ENCODE results near the gene SETX.
"Not testable (repeated sequence)": the region's sequence is repeated elsewhere in the genome, so short reads cannot be mapped to it uniquely, and the experiment has no call there.

SETX gene

DNA sequence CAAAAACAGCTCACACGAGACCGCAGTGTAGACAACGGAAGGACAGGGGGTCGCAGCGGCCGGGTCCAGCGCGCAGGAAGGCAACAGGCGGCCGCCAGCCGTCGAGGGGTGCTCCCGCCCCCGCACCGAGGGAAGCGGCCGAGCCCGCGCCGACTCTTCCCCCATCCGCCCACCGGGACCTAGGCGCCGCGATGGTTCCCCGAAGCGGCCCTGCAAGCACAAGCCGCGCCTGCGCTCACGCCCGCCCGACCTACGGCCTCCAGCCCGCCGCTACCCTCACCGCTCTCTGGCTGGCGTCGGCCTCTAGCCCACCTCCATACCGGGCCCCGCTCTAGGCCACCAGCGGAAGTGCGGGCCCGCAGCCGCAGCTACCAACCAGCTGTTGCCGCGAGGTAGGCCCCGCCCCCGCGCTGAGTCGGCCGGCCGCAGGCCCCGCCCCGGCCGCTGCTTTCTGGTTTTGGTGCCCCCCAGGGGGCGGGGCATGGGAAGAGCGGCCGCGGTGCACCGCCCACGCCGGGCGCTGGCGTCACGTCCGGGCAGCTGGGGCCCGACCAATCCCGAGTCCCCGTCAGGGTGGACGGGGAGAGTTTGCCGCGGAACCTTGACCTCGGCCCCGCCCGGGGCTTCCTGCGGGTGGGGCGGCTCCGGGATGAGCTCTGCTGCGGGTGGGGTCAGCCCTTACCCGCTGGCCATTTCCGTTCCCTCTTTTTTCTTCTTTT, at the start of gene SETX:
TSS of gene SETX (minus strand) at position 350 of the 719 bp plus-strand sequence. CDS start 5,558 bp downstream, outside the sequence.
- in situ Hi-C loops (cut with MboI; ENCODE audit: low sequenced_read_pairs) = no loop called here

DNA sequence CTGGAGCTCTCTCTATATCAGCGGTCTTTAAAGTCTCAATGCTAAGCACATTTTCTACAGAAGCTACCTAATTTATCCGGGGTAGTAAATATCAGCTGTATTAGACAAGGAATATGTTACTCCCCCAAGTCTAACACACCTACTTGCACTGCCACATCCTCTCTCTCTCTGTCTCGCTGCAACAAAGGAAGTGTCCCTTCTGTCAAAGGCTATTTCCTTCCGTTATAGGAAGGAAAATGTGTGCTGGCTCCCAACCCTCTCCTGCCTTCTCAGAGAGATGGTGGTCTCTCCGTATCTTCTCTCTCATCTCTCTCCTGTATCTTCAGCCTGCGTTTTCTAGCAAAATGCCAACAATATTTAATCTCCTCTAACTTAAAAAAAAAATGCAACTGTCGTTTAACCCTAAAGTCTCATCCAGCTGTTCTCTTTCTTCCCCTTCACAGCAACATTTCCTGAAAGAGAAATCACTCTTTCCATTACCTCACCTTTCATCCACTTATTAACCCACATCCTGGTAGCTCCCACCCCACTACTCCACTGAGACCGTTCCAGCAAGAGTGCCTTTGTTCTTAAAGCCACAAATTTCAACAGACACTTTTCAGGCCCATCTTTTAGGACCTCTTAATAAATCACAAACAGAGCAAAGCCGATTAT, 49.6 kb upstream of the SETX start:
- in situ Hi-C loops (cut with MboI; ENCODE audit: low sequenced_read_pairs) = no loop called here

- in situ Hi-C loops (cut with MboI; ENCODE audit: low sequenced_read_pairs) = no loop called here
Measured at GRCh38 chr9:132401824-132402223, 47.0 kb upstream of the SETX start.

DNA sequence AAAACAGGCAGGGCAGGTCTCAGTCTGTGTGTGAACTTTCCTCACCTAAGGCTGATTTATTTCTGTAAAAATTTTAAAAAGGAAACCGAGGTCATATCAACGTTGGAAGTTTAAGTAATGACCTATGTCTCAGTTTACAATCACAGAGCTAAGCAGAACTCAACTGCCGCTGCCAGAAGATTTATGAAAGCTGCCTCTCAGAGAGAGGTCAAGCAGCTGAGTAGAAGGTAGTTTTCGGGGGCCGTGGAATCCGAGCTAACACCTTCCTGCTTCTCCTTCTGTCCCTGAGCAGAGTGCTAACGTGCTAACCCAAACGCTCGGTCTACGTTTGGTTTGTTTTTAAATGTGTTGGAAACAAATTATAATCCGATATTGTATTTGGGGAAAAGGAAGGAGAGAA, 40.8 kb upstream of the SETX start:
- in situ Hi-C loops (cut with MboI; ENCODE audit: low sequenced_read_pairs) = no loop called here

GRCh38 chr9:132391449-132391848, 36.7 kb upstream of the SETX start:
- in situ Hi-C loops (cut with MboI; ENCODE audit: low sequenced_read_pairs) = no loop called here

DNA sequence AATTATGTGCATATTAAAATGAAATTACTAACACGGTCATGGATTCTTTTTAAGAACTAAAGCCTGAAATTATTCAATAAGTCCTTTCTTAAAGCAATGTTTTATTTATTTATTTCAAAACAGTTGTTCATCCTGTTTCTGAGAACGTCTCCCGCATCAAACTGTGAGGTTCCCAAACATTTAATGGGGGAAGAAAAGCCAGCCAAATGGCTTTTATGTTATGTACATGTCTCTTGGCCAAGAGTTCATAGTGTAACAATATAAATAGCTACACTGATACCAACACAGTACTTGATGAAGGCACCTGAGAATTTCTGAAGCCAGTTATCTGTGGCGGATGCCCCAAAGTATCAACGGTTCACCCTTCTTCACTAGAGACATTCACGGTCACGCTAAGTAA, 36.2 kb upstream of the SETX start:
- in situ Hi-C loops (cut with MboI; ENCODE audit: low sequenced_read_pairs) = no loop called here

DNA sequence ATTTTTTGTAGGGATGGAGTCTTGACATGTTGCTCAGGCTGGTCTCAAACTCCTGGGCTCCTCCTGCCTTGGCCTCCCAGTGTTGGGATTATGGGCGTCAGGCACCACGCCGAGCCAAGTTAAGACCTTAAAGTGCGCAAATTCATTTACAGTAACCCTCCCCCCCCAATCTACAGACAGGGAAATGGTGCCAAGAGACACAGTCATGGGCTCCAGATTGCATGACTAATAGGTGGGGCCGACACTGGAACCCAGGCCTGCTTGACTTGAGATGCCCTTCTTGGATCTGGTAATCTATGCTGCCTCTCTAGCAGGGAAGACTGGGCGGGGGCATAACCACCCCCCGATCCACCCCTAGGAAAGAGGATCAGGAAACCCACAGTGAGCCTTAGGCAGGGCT, 32.3 kb upstream of the SETX start:
- in situ Hi-C loops (cut with MboI; ENCODE audit: low sequenced_read_pairs) = no loop called here

GRCh38 chr9:132384376-132384775, 29.6 kb upstream of the SETX start:
- in situ Hi-C loops (cut with MboI; ENCODE audit: low sequenced_read_pairs) = no loop called here

DNA sequence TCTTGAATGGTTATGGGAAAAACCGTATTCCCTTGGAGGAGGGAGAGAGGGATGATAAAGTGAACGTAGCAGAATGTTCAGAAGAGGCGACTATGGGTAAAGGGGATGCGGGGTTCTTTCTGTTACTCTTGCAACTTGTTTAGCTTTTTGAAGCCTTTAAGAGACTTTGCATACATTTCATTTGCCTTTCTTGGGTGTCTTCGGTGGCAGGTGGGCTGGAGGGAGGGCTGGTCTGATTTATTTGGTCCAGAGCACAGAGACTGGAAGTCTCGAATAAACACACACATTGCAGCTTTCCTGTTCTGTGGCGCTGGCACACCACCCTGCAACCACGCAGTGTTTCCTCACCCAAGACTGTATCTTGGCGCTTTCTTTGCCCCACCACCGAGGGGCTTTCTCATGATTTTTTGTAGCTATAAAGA, 28.7 kb upstream of the SETX start:
- in situ Hi-C loops (cut with MboI; ENCODE audit: low sequenced_read_pairs) = no loop called here

DNA sequence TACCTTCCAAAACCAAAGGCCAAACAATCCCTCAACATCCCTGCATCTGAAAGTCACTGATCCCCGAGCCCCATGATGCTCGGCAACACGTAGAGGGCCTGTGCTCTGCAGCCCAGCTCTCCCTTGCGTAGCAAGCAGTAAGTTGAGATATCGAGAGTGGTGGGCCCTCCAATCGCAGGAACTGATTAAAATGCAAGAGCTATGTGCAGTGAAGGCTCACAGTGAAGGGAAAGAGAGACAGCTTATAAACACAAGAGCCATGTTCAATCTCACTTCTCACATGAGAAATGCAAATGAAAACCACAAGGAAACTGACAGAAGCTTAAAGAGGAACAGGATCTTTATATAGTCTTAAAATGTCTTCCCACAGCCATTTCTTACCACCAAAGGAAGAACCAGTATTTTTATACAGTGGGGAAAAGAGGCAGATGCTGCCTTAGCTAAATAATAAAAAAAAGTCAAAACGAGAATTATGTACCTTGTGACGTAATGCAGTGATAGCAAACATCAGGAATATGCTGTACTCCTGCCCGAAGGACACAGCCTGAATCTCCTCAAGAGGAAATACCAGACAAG, 27.3 kb upstream of the SETX start:
- in situ Hi-C loops (cut with MboI; ENCODE audit: low sequenced_read_pairs) = no loop called here

GRCh38 chr9:132378416-132378815, 23.6 kb upstream of the SETX start:
- in situ Hi-C loops (cut with MboI; ENCODE audit: low sequenced_read_pairs) = not testable (repeated sequence)

- in situ Hi-C loops (cut with MboI; ENCODE audit: low sequenced_read_pairs) = not testable (repeated sequence)
Measured at GRCh38 chr9:132377769-132378168, 23.0 kb upstream of the SETX start.

GRCh38 chr9:132372177-132373095, 17.6 kb upstream of the SETX start:
- in situ Hi-C loops (cut with MboI; ENCODE audit: low sequenced_read_pairs) = no loop called here

DNA sequence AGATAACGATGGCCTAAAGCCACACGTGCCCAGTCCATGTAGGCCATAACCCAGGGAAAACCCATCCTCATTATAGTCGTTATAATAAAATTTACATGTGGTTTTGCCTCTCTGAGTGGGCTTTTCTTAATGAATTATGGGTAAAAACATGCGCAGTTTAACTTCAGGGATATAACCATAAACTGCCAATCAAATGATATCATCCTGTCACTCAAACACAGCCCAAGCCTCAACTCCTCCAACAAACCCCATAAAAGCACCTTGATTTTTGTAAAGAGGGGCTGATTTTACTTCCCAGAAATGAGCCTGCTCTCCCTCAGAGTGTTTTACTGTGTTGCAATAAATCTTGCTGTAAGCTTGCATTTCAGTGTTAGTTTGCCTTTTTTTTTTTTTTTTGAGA, 15.8 kb upstream of the SETX start:
- in situ Hi-C loops (cut with MboI; ENCODE audit: low sequenced_read_pairs) = no loop called here

DNA sequence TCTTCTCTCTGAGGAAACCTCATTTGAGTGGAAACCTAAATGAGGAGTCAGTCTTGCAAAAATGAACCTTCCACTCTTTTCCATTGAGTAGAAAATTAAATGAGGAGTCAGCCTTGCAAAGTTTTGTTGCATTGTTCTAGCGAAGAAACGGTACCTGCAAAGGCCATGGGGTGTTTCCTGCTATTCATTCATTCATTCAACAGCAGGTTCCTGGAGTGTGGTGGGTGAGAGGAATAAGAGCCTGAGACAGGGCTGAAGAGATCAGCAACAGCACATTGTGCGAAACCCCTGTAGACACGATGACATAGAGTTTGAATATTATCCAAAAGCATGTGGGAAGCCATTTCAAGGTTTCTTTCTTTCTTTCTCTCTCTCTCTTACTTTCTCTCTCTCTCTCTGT, 14.6 kb upstream of the SETX start:
- in situ Hi-C loops (cut with MboI; ENCODE audit: low sequenced_read_pairs) = no loop called here

- in situ Hi-C loops (cut with MboI; ENCODE audit: low sequenced_read_pairs) = no loop called here
Measured at GRCh38 chr9:132367613-132368313, 13.0 kb upstream of the SETX start.

DNA sequence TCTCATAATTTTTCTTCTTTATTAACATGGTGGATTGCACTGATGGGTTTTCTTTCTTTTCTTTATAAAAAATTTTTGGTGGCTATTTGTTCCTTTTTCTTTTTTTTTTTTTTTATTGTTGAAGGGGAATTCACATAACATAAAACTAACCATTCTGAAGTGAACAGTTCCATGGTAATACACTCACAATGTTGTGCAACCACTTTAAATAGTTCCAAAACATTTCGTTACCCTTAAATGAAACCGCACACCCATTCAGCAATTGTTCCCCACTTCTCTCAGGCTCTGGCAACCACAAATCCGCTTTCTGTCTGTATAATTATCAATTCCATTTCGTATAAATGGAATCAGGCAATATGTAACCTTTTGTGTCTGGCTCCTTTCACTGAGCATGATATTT, 11.7 kb upstream of the SETX start:
- in situ Hi-C loops (cut with MboI; ENCODE audit: low sequenced_read_pairs) = no loop called here

GRCh38 chr9:132365986-132366385, 11.2 kb upstream of the SETX start:
- in situ Hi-C loops (cut with MboI; ENCODE audit: low sequenced_read_pairs) = no loop called here

DNA sequence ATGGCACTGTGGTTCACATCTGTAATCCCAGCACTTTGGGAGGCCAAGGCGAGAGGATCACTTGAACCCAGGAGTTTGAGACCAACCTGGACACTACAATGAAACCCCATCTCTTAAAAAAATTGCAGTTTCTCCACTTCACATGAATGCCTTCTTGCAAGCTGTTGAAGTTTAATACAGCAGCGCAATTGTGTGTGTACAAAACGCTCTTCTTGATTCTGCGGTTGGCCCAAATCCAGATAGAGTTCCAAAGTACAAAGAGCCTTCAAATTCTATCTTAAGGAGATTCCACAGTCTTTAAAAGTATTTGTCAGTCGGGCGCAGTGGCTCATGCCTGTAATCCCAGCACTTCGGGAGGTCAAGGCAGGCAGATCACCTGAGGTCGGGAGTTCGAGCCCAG, 9.3 kb upstream of the SETX start:
- in situ Hi-C loops (cut with MboI; ENCODE audit: low sequenced_read_pairs) = no loop called here

DNA sequence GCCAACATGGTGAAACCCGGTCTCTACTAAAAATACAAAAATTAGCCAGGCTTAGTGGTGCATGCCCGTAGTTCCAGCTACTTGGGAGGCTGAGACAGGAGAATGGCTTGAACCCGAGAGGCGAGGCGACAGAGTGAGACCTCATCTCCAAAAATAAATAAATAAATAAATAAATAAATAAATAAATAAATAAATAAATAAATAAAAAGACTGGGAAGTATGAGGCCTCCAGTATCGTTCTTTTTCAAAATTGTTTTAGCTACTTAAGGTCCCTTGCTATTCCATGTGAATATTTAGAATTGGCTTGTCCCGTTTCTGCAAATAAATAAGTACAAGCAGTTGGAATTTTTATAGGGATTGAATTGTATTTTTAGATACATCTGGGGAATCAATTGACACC, 3.0 kb upstream of the SETX start:
- in situ Hi-C loops (cut with MboI; ENCODE audit: low sequenced_read_pairs) = no loop called here

Measured in HL-60/S4 treated with phorbol 12-myristate 13-acetate at 8.2 ng/mL for 4 days and 3 days (cell line).